HG03139 (cell line): Measurements from ENCODE around the gene TMEM140.
"Not testable (repeated sequence)": the region's sequence is repeated elsewhere in the genome, so short reads cannot be mapped to it uniquely, and the experiment has no call there.

ENCODE experiments used
- ATAC-seq: cut with Tn5 transposase; IDR thresholded peaks from one replicate; pipeline ENCODE4 v1.9.1; 2021; ENCODE audit not compliant: unreplicated experiment

The TMEM140 gene

DNA sequence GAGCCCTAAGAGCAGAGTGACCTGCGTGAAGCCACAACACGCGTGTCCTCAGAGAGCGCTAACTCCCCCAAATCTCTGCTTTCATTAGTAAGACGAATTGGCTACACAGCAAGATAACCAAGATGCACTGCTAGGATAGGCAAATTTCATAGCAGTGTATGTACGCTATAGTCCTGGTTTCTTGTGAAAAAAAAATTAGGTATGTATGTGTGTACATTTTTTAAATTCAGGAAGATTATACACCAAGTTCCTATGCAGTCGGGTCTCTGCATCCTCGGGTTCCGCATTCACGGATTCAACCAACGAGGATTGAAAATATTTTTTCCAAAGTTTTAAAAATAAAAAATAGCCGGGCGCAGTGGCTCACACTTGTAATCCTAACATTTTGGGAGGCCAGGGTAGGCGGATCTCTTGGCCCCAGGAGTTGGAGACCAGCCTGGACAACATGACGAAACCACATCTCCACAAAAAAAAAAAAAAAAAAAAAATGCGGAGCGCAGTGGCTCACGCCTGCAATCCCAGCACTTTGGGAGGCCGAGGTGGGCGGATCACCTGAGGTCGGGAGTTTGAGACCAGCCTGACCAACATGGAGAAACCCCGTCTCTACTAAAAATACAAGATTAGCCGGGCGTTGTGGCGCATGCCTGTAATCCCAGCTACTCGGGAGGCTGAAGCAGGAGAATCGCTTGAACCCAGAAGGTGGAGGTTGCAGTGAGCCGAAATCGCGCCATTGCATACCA is 64.2 kb downstream of the TMEM140 start:
- not testable (repeated sequence) for ATAC-seq

DNA sequence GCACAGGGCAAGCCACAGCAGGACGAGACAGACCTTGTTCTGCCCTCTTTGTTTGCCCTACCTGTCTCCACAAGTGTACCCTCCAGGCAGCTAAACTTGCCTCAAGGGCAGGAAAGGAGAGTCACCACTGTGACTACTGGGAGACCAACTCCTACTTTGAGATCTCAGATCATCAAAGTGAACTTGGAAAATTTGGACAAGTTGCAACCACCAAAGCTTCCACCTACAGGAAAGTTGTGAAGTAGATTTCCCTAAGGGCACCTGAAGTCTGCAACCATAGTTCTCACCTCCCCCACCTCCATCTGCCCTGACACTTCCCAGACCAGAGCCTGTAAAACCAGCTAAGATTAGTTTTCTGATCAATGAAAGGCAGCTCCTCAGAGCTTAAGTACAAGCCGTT is 66.0 kb downstream of the TMEM140 start:
- ATAC-seq, result no peak

DNA sequence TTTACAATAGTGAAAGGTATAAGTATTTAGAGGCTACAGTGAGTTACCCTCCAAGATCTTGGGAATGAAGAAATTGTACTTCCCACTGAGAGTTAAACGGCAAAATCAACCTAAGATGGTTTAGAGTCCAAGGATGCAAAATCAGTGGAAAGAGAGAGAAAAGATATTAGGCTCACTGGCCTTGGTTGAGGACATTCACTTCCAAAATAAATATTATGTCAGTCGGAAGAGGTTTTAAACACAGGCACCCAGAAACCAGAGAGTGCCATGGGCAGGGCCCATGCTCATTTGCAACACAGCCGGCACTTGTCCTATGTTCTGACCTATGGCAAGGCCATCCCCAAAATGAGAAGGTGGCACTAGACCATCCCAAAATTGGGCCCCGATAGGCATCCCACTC is 67.3 kb downstream of the TMEM140 start:
- ATAC-seq, result no peak

DNA sequence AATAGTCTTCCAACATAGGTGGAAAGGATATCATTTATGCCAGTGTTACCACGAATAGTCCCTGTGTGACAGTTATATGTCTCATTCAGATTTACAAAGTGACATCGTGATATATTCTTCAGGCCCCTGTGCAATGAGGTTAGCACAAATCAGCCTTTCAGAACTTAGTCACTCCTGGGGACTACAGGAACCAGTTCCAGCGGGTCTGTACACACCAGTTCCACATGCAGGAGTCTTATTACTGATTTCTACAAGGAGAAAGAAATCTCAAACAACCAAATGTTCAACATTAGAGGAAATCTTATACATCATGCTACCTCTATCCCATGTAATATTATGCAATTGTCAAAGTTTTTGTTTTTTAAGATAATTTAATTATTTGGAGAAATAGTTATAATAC is 67.8 kb downstream of the TMEM140 start:
- ATAC-seq, result no peak
